ENCODE measurements around the gene VAPA.

DNA sequence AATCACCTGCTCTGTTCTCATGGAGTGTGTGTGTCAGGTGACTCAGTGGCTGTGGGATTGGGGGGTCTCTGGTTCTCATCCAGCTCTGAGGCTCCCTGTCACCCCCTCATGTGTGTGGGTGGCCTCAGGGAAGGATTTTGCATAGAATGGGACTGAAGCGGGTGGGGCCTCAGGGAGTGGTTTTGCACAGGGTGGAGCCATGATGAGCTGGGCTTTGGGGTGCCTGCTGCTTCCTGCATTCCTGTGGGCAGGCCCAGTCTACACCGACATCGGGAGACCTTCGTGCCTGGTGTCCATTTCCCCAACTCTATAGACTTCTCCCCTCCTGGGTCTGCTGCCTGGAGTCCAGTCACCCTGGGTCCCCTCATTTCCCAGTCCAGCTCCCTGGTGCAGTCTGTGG is 59.7 kb downstream of the VAPA start:
- TF ChIP-seq, protein P1, sequence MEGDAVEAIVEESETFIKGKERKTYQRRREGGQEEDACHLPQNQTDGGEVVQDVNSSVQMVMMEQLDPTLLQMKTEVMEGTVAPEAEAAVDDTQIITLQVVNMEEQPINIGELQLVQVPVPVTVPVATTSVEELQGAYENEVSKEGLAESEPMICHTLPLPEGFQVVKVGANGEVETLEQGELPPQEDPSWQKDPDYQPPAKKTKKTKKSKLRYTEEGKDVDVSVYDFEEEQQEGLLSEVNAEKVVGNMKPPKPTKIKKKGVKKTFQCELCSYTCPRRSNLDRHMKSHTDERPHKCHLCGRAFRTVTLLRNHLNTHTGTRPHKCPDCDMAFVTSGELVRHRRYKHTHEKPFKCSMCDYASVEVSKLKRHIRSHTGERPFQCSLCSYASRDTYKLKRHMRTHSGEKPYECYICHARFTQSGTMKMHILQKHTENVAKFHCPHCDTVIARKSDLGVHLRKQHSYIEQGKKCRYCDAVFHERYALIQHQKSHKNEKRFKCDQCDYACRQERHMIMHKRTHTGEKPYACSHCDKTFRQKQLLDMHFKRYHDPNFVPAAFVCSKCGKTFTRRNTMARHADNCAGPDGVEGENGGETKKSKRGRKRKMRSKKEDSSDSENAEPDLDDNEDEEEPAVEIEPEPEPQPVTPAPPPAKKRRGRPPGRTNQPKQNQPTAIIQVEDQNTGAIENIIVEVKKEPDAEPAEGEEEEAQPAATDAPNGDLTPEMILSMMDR (IDR thresholded peaks at IDR 0.05; ENCODE audit: extremely low read depth in 1 of 2, insufficient read depth in 1 of 2, low read depth in 1 of 2, low read length in 2 of 2) = no peak
- TF ChIP-seq FOS (IDR thresholded peaks at IDR 0.05; ENCODE audit: borderline replicate concordance, insufficient read depth, low read length) = no peak
- TF ChIP-seq POLR2A (IDR thresholded peaks at IDR 0.05; ENCODE audit: low read depth, low read length) = no peak
- no peak for TF ChIP-seq EZH2 (IDR thresholded peaks at IDR 0.05; ENCODE audit: borderline replicate concordance, low read depth, low read length, severe bottlenecking)
- TF ChIP-seq MYC (IDR thresholded peaks at IDR 0.05; ENCODE audit: low read depth, low read length) = no peak
